Tibial nerve (tissue), 4 donors: Measurements from ENCODE around the gene TCF12. TPM values are rescaled to one million over a fixed set of nuclear protein-coding genes. Genes with fewer than 3 reads are reported as not detected.
A peak's percentile ranks its signal among the peaks of the same experiment; 100 is the strongest.

Experiments
- DNase-seq, 2 donors: peaks; one replicate each; pipeline ENCODE4 v3.0.0-alpha.2; 2019; ENCODE audit warnings: low spot score in 2 of 2
- H3K27ac ChIP-seq, 4 donors: fragments of 200-600 bp; sonication (generic) in 3 of 4; one replicate each; pipeline ENCODE4 v1.5.1; 2017 to 2019; ENCODE audit warnings: mild to moderate bottlenecking in 1 of 4
- H3K27me3 ChIP-seq, 2 donors: fragments of 200-600 bp; sonication (generic) in 1 of 2; one replicate each; pipeline versions ENCODE4 v1.5.1 to v1.6.0; 2017 to 2019
- H3K36me3 ChIP-seq, 3 donors: fragments of 200-600 bp; sonication (generic); one replicate each; pipeline ENCODE4 v1.5.1; 2018 to 2019
- H3K4me1 ChIP-seq, 4 donors: fragments of 200-600 bp; sonication (generic) in 3 of 4; one replicate each; pipeline ENCODE4 v1.5.1; 2017 to 2019
- H3K4me3 ChIP-seq, 4 donors: fragments of 200-600 bp; sonication (generic) in 3 of 4; one replicate each; pipeline ENCODE4 v1.5.1; 2017 to 2019; ENCODE audit warnings: mild to moderate bottlenecking in 1 of 4, moderate library complexity in 1 of 4
- H3K9me3 ChIP-seq, 4 donors: fragments of 200-600 bp; sonication (generic) in 3 of 4; one replicate each; pipeline ENCODE4 v1.5.1; 2017 to 2019
- EP300 ChIP-seq, 2 donors: sonication (generic); formaldehyde crosslinking; IDR thresholded peaks; one replicate each; pipeline ENCODE4 v1.6.1; 2017; ENCODE audit warnings: antibody characterized with exemption in 2 of 2, mild to moderate bottlenecking in 1 of 2
- POLR2A ChIP-seq, 2 donors: fragments of 450-650 bp; IDR thresholded peaks; one replicate each; pipeline ENCODE4 v1.6.1; 2017; ENCODE audit warnings: antibody characterized with exemption in 2 of 2, mild to moderate bottlenecking in 2 of 2, moderate library complexity in 2 of 2
- WGBS, 2 donors: methylation state at CpG; one replicate each; pipeline ENCODE4 v1.1.5; 2018; 5-methylcytosine and 5-hydroxymethylcytosine counted together
- total RNA-seq, 4 donors: library from RNA; depleted of rRNA; stranded (reverse); fragments of >200 nt; gene quantifications; one replicate each; pipeline ENCODE4 v1.1.0, GENCODE V29; 2016
- TF ChIP-seq, protein P1 (sequence below), 5 experiments: fragments of 200-600 bp in 3 of 5; fragments of 450-650 bp in 2 of 5; sonication (generic) in 3 of 5; IDR thresholded peaks; one replicate each; pipeline ENCODE4 v1.5.1; 2016 to 2019; ENCODE audit warnings: antibody characterized with exemption in 5 of 5, mild to moderate bottlenecking in 3 of 5, moderate library complexity in 2 of 5

Gene TCF12
- total RNA-seq, 4 donors from 2014 or later = 117 to 181 (median 174) TPM

DNA sequence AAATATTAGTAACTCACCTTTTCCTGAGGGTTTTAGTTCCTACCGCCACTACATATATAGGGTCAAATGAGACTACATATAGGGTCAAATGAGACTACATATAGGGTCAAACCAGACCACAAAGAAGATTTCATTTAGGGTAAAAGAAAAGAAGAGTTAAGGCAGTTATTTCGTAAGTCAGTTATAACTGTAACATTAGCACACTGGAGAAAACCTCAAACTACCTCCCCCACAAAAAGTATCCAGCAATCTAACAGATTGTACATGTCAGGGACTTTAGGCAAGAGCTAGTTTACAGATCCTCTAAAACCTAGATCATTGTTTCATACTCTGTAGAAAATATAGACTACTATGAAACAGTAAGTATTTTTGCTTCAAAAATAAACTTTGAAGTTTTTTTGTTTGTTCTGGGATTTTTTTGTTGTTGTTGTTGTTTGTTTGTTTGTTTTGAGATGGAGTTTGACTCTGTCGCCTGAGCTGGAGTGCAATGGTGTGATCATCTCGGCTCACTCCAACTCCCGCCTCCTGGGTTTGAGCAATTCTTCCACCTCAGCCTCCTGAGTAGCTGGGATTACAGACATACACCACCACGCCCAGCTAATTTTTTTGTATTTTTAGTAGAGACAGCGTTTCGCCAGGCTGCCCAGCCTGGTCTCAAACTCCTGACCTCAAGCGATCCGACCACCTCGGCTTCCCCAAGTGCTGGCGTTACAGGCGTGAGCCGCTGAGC, 365.5 kb downstream of the TCF12 start:
- no peak overlapping the region for H3K4me3 ChIP-seq
- no peaks in the 10 kb centered on the region for H3K27me3 ChIP-seq
- peak overlapping the region in 1 of 4 donors; percentile 37 for H3K27ac ChIP-seq
- no peak for DNase-seq
- TF ChIP-seq, protein P1, sequence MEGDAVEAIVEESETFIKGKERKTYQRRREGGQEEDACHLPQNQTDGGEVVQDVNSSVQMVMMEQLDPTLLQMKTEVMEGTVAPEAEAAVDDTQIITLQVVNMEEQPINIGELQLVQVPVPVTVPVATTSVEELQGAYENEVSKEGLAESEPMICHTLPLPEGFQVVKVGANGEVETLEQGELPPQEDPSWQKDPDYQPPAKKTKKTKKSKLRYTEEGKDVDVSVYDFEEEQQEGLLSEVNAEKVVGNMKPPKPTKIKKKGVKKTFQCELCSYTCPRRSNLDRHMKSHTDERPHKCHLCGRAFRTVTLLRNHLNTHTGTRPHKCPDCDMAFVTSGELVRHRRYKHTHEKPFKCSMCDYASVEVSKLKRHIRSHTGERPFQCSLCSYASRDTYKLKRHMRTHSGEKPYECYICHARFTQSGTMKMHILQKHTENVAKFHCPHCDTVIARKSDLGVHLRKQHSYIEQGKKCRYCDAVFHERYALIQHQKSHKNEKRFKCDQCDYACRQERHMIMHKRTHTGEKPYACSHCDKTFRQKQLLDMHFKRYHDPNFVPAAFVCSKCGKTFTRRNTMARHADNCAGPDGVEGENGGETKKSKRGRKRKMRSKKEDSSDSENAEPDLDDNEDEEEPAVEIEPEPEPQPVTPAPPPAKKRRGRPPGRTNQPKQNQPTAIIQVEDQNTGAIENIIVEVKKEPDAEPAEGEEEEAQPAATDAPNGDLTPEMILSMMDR (IDR thresholded peaks at IDR 0.05) = no peak
- no peak for TF ChIP-seq EP300 (IDR thresholded peaks at IDR 0.05)
- no peak for TF ChIP-seq POLR2A (IDR thresholded peaks at IDR 0.05)
- no peaks in the 10 kb centered on the region for H3K9me3 ChIP-seq
- H3K4me1 ChIP-seq = no peaks in the 10 kb centered on the region
- 85 to 86% methylated on average over 14 of the region's 14 CpGs for WGBS, 2 donors
- peaks cover 0 to 79% (median 0%) of the 10 kb centered on the region in 3 donors for H3K36me3 ChIP-seq

GRCh38 chr15:57284535-57284934, 366.1 kb downstream of the TCF12 start:
- Histone ChIP-seq H3K36me3 (peaks cover 0 to 78% (median 0%) of the 10 kb centered on the region in 3 donors), H3K9me3 (no peaks in the 10 kb centered on the region), H3K27me3 (no peaks in the 10 kb centered on the region), H3K27ac (peak overlapping the region in 1 of 4 donors; percentile 37), H3K4me1 (no peaks in the 10 kb centered on the region), H3K4me3 (no peak overlapping the region)
- TF ChIP-seq POLR2A (IDR thresholded peaks at IDR 0.05) = no peak
- TF ChIP-seq, protein P1 (IDR thresholded peaks at IDR 0.05) = no peak
- no peak for TF ChIP-seq EP300 (IDR thresholded peaks at IDR 0.05)
- no peak for DNase-seq
- 69 to 76% methylated on average over 3 of the region's 3 CpGs for WGBS, 2 donors

GRCh38 chr15:57285386-57285785, 366.9 kb downstream of the TCF12 start:
- DNase-seq = no peak
- peaks cover 0 to 81% (median 0%) of the 10 kb centered on the region in 3 donors for H3K36me3 ChIP-seq
- no peaks in the 10 kb centered on the region for H3K4me1 ChIP-seq
- TF ChIP-seq, protein P1 (IDR thresholded peaks at IDR 0.05) = no peak
- TF ChIP-seq EP300 (IDR thresholded peaks at IDR 0.05) (no peak), POLR2A (IDR thresholded peaks at IDR 0.05) (no peak)
- 96% methylated on average over 3 of the region's 3 CpGs for WGBS, 2 donors
- no peak overlapping the region for H3K4me3 ChIP-seq
- H3K27ac ChIP-seq = no peak overlapping the region
- no peaks in the 10 kb centered on the region for H3K27me3 ChIP-seq
- no peaks in the 10 kb centered on the region for H3K9me3 ChIP-seq

- H3K4me1 ChIP-seq = no peaks in the 10 kb centered on the region
- no peak overlapping the region for H3K27ac ChIP-seq
- TF ChIP-seq POLR2A (IDR thresholded peaks at IDR 0.05) = no peak
- TF ChIP-seq, protein P1 (IDR thresholded peaks at IDR 0.05) = no peak
- no peak for TF ChIP-seq EP300 (IDR thresholded peaks at IDR 0.05)
- WGBS, 2 donors = 83 to 84% methylated on average over 7 of the region's 7 CpGs
- H3K36me3 ChIP-seq = peaks cover 0 to 87% (median 0%) of the 10 kb centered on the region in 3 donors
- H3K9me3 ChIP-seq = no peaks in the 10 kb centered on the region
- no peak for DNase-seq
- H3K4me3 ChIP-seq = no peak overlapping the region
- no peaks in the 10 kb centered on the region for H3K27me3 ChIP-seq
Measured at GRCh38 chr15:57286446-57287122, 368.1 kb downstream of the TCF12 start.

DNA sequence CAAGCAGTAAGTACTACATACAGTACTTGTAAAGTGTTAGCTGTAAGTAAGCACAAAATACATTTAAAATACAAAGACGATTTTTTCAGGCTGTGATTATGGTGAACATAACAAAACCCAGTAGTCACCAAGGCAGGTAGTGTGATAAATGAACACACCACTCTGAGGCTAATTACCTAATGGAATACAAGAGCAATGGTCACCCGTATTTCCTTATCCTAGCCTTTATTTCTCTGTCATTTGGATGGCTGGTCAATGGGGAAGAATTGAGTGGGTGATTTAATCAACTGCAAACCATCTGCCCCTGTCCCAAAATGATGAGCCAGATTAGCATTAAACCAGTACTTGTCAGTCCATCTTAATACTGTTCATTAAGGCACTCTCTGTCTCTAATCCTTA, 368.7 kb downstream of the TCF12 start:
- Histone ChIP-seq H3K4me1 (no peaks in the 10 kb centered on the region), H3K36me3 (peaks cover 0 to 87% (median 0%) of the 10 kb centered on the region in 3 donors)
- WGBS, 2 donors = 79 to 90% methylated on average over 2 of the region's 2 CpGs

More for the DNA sequence above, 368.7 kb downstream of the TCF12 start:
- H3K27me3 ChIP-seq = no peaks in the 10 kb centered on the region
- no peaks in the 10 kb centered on the region for H3K9me3 ChIP-seq
- TF ChIP-seq EP300 (IDR thresholded peaks at IDR 0.05) (no peak), POLR2A (IDR thresholded peaks at IDR 0.05) (no peak)
- TF ChIP-seq, protein P1 (IDR thresholded peaks at IDR 0.05) = no peak
- H3K27ac ChIP-seq = no peak overlapping the region
- H3K4me3 ChIP-seq = no peak overlapping the region
- DNase-seq = no peak
